GM12878 (cell line): Measurements from ENCODE around the gene ROCK2. TPM values are rescaled to one million over a fixed set of nuclear protein-coding genes. Genes with fewer than 3 reads are reported as not detected.

ENCODE experiments used
- ATAC-seq: fragments of 200-7000 bp; cut with Tn5 transposase; 3 replicates; pipeline ENCODE4 v1.9.1; 2020; ENCODE audit warnings: mild to moderate bottlenecking, moderate library complexity
- BruUV-seq: library from RNA; stranded (reverse); fragments of 400-500 nt; replicated peaks from 2 replicates; lab custom pipeline; 2021; lab: Mats Ljungman, UMichigan
- CTCF ChIA-PET: fragments of 300-600 bp; sonication (Branson Sonifier 250); formaldehyde crosslinking; extraction: SDS; loops from one replicate; lab custom pipeline; 2021; ENCODE audit warnings: inconsistent platforms; lab: Yijun Ruan, JAX
- POLR2A ChIA-PET: fragments of 350-600 bp; formaldehyde crosslinking; extraction: SDS; loops from one replicate; lab custom pipeline; 2021; ENCODE audit warnings: inconsistent platforms; lab: Charles Lee
- RAD21 ChIA-PET: fragments of 300-600 bp; sonication (Branson Sonifier 250); formaldehyde crosslinking; loops from one replicate; lab custom pipeline; 2023; ENCODE audit warnings: antibody characterized with exemption; ENCODE audit not compliant: unreplicated experiment; lab: Charles Lee
- SMC1A ChIA-PET: fragments of 300-600 bp; sonication (Branson Sonifier 250); formaldehyde crosslinking; loops from one replicate; lab custom pipeline; 2023; ENCODE audit not compliant: unreplicated experiment, uncharacterized antibody; lab: Charles Lee
- DNase-seq: peaks from one replicate; pipeline ENCODE4 v3.0.0-alpha.2; 2011; ENCODE audit warnings: low read depth, low spot score
- FAIRE-seq: peaks from 3 replicates; lab custom pipeline; 2011; peaks lifted over from hg19 to GRCh38; lab: Jason Lieb, UNC
- H2AFZ ChIP-seq: 2 replicates; pipeline ENCODE4 v1.6.0; 2011; ENCODE audit warnings: low read depth, low read length, control low read depth; ENCODE audit not compliant: control insufficient read depth
- H3K27ac ChIP-seq: 2 replicates; pipeline ENCODE4 v1.5.1; 2011; ENCODE audit warnings: control low read depth; ENCODE audit not compliant: control insufficient read depth, insufficient read depth
- H3K27me3 ChIP-seq, 2 experiments: replicated peaks in 1 of 2; 2 replicates each; pipeline versions ENCODE4 v1.6.0 to v1.6.1; 2011; ENCODE audit warnings: low read length in 1 of 2; ENCODE audit not compliant: control insufficient read depth in 2 of 2, insufficient read depth in 2 of 2
- H3K36me3 ChIP-seq, 2 experiments: 2 replicates each; pipeline ENCODE4 v1.5.1; 2011; ENCODE audit warnings: low read length in 1 of 2; ENCODE audit not compliant: control insufficient read depth in 2 of 2, insufficient read depth in 2 of 2
- H3K4me1 ChIP-seq: 2 replicates; pipeline ENCODE4 v1.6.1; 2011; ENCODE audit warnings: mild to moderate bottlenecking, low read length, moderate library complexity, mixed read lengths; ENCODE audit not compliant: control insufficient read depth, insufficient read depth
- H3K4me2 ChIP-seq: 2 replicates; pipeline ENCODE4 v1.6.0; 2011; ENCODE audit warnings: control low read depth; ENCODE audit not compliant: control insufficient read depth, insufficient read depth
- H3K4me3 ChIP-seq: fragments of 200-600 bp; sonication (generic); 2 replicates; pipeline ENCODE4 v1.5.1; 2016
- H3K79me2 ChIP-seq: 2 replicates; pipeline ENCODE4 v1.6.0; 2011; ENCODE audit warnings: low read length; ENCODE audit not compliant: control insufficient read depth, insufficient read depth
- H3K9ac ChIP-seq: 2 replicates; pipeline ENCODE4 v1.8.0; 2011; ENCODE audit warnings: low read length, control low read depth, mixed read lengths; ENCODE audit not compliant: control insufficient read depth, insufficient read depth
- H3K9me3 ChIP-seq: replicated peaks from 3 replicates; pipeline ENCODE4 v1.5.1; 2011; ENCODE audit warnings: mild to moderate bottlenecking, low read length; ENCODE audit not compliant: control insufficient read depth, insufficient read depth
- H4K20me1 ChIP-seq: 2 replicates; pipeline ENCODE4 v1.6.0; 2011; ENCODE audit not compliant: control insufficient read depth, insufficient read depth
- CHD1 ChIP-seq: IDR thresholded peaks from 2 replicates; pipeline ENCODE4 v1.6.1; 2012; ENCODE audit warnings: low read depth, low read length, improper control_type of control experiment
- CHD4 ChIP-seq: fragments of 200-600 bp; sonication (generic); IDR thresholded peaks from 2 replicates; pipeline ENCODE4 v1.6.1; 2016; ENCODE audit warnings: mild to moderate bottlenecking
- CREM ChIP-seq: IDR thresholded peaks from 2 replicates; pipeline ENCODE4 v1.6.1; 2014; ENCODE audit warnings: antibody characterized with exemption, low read depth
- EZH2 ChIP-seq: IDR thresholded peaks from 2 replicates; pipeline ENCODE4 v1.6.1; 2012; ENCODE audit warnings: low read depth, mild to moderate bottlenecking, control low read depth, inconsistent platforms, low read length, borderline replicate concordance; ENCODE audit not compliant: control insufficient read depth
- IKZF1 ChIP-seq: fragments of 450-650 bp; conservative IDR thresholded peaks from 2 replicates; pipeline ENCODE4 v1.6.1; 2017; ENCODE audit warnings: antibody characterized with exemption, mild to moderate bottlenecking
- IRF4 ChIP-seq: IDR thresholded peaks from 2 replicates; pipeline ENCODE4 v1.6.1; 2011; ENCODE audit warnings: low read depth, low read length
- MTA2 ChIP-seq: fragments of 450-650 bp; IDR thresholded peaks from 2 replicates; pipeline ENCODE4 v1.6.1; 2016; ENCODE audit warnings: low read depth, mild to moderate bottlenecking, moderate library complexity
- RELA ChIP-seq: fragments of 450-650 bp; IDR thresholded peaks from 2 replicates; pipeline ENCODE4 v1.8.0; 2014; ENCODE audit warnings: borderline replicate concordance; ENCODE audit not compliant: partially characterized antibody
- RUNX3 ChIP-seq: IDR thresholded peaks from 2 replicates; pipeline ENCODE4 v1.6.1; 2012; ENCODE audit warnings: low read length, inconsistent platforms
- SIN3A ChIP-seq: IDR thresholded peaks from 2 replicates; pipeline ENCODE4 v1.6.1; 2012; ENCODE audit warnings: low read depth, low read length, improper control_type of control experiment
- SMAD1 ChIP-seq: fragments of 450-650 bp; IDR thresholded peaks from 2 replicates; pipeline ENCODE4 v1.6.1; 2018; ENCODE audit warnings: mild to moderate bottlenecking, low read depth; ENCODE audit not compliant: partially characterized antibody
- SMARCA5 ChIP-seq: fragments of 450-650 bp; IDR thresholded peaks from 2 replicates; pipeline ENCODE4 v1.6.1; 2017; ENCODE audit warnings: mild to moderate bottlenecking
- SMC3 ChIP-seq: IDR thresholded peaks from 2 replicates; pipeline ENCODE4 v1.6.1; 2011; ENCODE audit warnings: low read length, improper control_type of control experiment, borderline replicate concordance
- SRF ChIP-seq, 2 experiments: IDR thresholded peaks; 2 replicates each; pipeline ENCODE4 v1.6.1; 2011; ENCODE audit warnings: low read depth in 2 of 2, low read length in 2 of 2, mild to moderate bottlenecking in 1 of 2, moderate library complexity in 1 of 2
- TAF1 ChIP-seq: IDR thresholded peaks from 2 replicates; pipeline ENCODE4 v1.6.1; 2011; ENCODE audit warnings: mild to moderate bottlenecking, low read depth, low read length, borderline replicate concordance
- WRNIP1 ChIP-seq: IDR thresholded peaks from 2 replicates; pipeline ENCODE4 v1.6.1; 2011; ENCODE audit warnings: low read depth, low read length, improper control_type of control experiment, borderline replicate concordance
- ZNF622 ChIP-seq: fragments of 450-650 bp; IDR thresholded peaks from 2 replicates; pipeline ENCODE4 v1.6.1; 2017; ENCODE audit warnings: mild to moderate bottlenecking, inconsistent platforms
- ZSCAN29 ChIP-seq: fragments of 450-650 bp; IDR thresholded peaks from 2 replicates; pipeline ENCODE4 v1.6.1; 2017; ENCODE audit warnings: mild to moderate bottlenecking, moderate library complexity
- WGBS: methylation state at CpG from one replicate; pipeline ENCODE4 v1.1.6; 2016; ENCODE audit warnings: low lambda C conversion rate; ENCODE audit not compliant: insufficient replicate concordance, insufficient coverage; ENCODE audit errors: missing lambda C conversion rate; 5-methylcytosine and 5-hydroxymethylcytosine counted together
- in situ Hi-C: fragments of 300-500 bp; cut with MboI; formaldehyde crosslinking; loops from 9 replicates; pipeline ENCODE4 v1.14.3; 2018; ENCODE audit warnings: mixed read lengths
- intact Hi-C: fragments of 100-400 bp; cut with micrococcal nuclease; formaldehyde crosslinking; loops from one replicate; pipeline ENCODE4 v1.14.2; 2022; ENCODE audit not compliant: unreplicated experiment
- polyA plus RNA-seq, 11 experiments: library from polyadenylated mRNA; depleted of rRNA in 4 of 11; unstranded in 6 of 11; stranded (reverse) in 5 of 11; fragments of >200 nt; fragmentation: Nextera tagmentation in 4 of 11; fragmentation: Illumina TruSeq in 1 of 11; extraction: Ambion mirVana in 4 of 11; extraction: Trizol in 1 of 11; gene quantifications; 1 replicate in 1 of 11; 2 replicates in 10 of 11; pipeline versions ENCODE4 v1.2.1 to v1.2.3, GENCODE V29; 2011 to 2016; ENCODE audit warnings: inconsistent platforms in 2 of 11, missing spikeins in 2 of 11, low read depth in 1 of 11
- total RNA-seq, 4 experiments: library from RNA; depleted of rRNA in 3 of 4; stranded (reverse); fragments of >200 nt in 3 of 4; fragmentation: Illumina TruSeq in 1 of 4; extraction: Trizol in 1 of 4; gene quantifications; 2 replicates each; pipeline versions ENCODE4 v1.2.1 to v1.2.3, GENCODE V29; 2013 to 2021

The ROCK2 gene
- total and polyA plus RNA-seq, 10 of the 15 experiments (the other 5 are each of a cell fraction or from before 2014, with no cell fraction given): 4.6 to 22.1 (median 8.3) TPM

DNA sequence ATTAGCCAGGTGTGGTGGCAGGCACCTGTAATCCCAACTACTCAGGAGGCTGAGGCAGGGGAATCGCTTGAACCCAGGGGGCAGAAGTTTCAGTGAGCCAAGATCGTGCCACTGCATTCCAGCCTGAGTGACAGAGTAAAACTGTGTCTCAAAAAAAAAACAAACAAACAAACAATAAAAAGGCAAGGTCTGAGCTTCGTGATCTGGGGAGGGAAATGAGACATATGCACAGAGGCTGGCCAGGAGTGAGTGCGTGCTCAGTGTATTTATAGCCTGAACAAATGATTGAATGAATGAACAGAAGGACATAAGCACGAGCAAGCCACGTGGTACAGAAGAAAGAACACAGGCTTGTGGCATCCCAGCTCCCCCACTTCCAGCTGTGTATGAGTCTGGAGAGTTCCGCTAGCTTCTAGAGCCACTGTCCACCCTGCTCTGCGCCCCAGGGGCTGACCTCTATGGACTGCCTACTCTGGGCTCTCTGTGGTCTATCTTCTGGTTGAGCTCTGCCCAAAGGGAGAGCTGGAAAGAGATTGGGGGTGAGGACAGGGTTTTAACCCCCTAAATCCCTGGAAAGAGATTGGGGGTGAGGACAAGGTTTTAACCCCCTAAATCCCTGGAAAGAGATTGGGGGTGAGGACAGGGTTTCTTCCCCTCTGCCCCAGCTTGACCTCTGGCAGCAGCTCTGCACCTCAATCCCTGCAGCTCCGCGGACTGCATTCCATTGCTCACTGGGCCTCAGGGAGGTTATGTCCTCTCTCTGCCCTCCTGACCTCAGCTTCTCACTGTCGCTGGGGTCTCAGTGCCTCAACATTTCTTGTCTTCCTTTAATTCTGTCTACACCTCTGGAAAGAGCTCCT, 11.0 kb upstream of the ROCK2 start:
- Histone ChIP-seq H3K27ac (no peak overlapping the region), H3K27me3 (no peaks in the 10 kb centered on the region; a peak in 1 of 4 replicates), H3K4me1 (no peaks in the 10 kb centered on the region)
- no peak for ATAC-seq
- FAIRE-seq: no peak
- TF ChIP-seq SIN3A (no peak), SMAD1 (no peak), RUNX3 (no peak), CHD4 (no peak), SMC3 (no peak)
- TF ChIP-seq, all 136 proteins: peak for 0
- Histone ChIP-seq H3K79me2 (no peaks in the 10 kb centered on the region), H3K9ac (no peak overlapping the region), H2AFZ (no peak overlapping the region), H3K36me3 (no peaks in the 10 kb centered on the region), H4K20me1 (no peaks in the 10 kb centered on the region), H3K9me3 (no peaks in the 10 kb centered on the region), H3K4me3 (no peak overlapping the region), H3K4me2 (no peak overlapping the region)
- ChIA-PET CTCF (interaction anchor here (0.6 kb wide), 1 partner anchor 1135 kb away, joined by 4 read pairs; no protein-coding TSS in a partner anchor), RAD21 (no interaction called here), POLR2A (no interaction called here), SMC1A (no interaction called here)
- DNase-seq: no peak
- 62% methylated on average over 10 of the region's 11 CpGs for WGBS
- BruUV-seq: no TSS peak
- intact Hi-C loops (no loop called here), in situ Hi-C loops (no loop called here)

DNA sequence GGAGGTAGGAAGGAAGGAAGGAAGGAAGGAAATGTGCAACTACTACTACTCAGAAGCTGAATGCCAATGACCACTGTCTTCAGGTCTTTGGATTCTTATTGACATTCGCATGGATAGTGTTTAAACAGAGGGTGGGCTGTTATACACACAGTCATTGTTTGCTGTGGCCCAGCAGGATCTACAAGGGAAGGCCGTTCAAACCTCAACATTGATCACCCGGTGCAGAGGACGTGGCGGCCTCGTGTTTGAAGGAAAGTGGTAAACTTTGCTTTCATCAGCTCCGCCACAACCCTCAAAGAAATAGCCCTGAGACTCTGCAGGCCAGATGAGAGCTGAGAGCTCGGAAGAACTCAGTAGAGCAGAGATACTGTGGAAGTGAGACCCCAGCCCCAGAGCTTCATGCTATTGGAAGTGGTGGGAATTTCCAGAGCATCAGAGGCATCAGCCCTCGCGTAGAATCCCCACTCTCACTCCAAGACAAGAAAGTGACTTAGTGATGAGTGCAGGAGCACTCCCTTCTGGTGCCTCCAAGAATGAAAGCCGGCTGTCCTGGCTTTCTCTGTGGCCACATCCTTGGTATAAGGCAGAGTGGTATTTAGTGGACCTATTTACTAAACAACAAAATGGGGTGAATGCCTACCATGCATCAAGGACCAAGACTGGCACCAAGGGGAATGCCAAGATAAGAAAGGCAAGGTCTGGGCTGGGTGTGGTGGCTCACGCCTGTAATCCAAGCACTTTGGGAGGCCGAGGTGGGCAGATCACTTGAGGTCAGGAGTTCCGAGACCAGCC, 10.1 kb upstream of the ROCK2 start:
- no peak for TF ChIP-seq MTA2
- no peak for TF ChIP-seq IRF4
- no peak for TF ChIP-seq ZSCAN29
- TF ChIP-seq SMARCA5: no peak
- TF ChIP-seq ZNF622: no peak
- no peak for TF ChIP-seq CHD1
- no peak for TF ChIP-seq WRNIP1
- TF ChIP-seq RELA: no peak
- no peak for TF ChIP-seq SRF (IDR thresholded peaks at IDR 0.05; ENCODE audit: low read depth in 2 of 2, low read length in 2 of 2)
- TF ChIP-seq TAF1: no peak
- TF ChIP-seq EZH2: no peak
- TF ChIP-seq CREM: no peak
- TF ChIP-seq IKZF1: no peak
- in situ Hi-C loops: no loop called here

More for the DNA sequence above, 10.1 kb upstream of the ROCK2 start:
- Histone ChIP-seq H3K79me2 (no peaks in the 10 kb centered on the region), H3K36me3 (no peaks in the 10 kb centered on the region), H3K27me3 (no peaks in the 10 kb centered on the region; a peak in 1 of 4 replicates), H2AFZ (no peak overlapping the region), H3K9me3 (no peaks in the 10 kb centered on the region), H4K20me1 (no peaks in the 10 kb centered on the region), H3K4me3 (no peak overlapping the region), H3K4me2 (no peak overlapping the region), H3K4me1 (no peaks in the 10 kb centered on the region), H3K9ac (no peak overlapping the region), H3K27ac (no peak overlapping the region)
- no TSS peak for BruUV-seq
- SMC1A ChIA-PET: no interaction called here
- RAD21 ChIA-PET: no interaction called here
- intact Hi-C loops: no loop called here
- DNase-seq: no peak
- CTCF ChIA-PET: interaction anchor here (0.6 kb wide), 2 partner anchors 425 to 1136 kb away, joined by 3 to 4 read pairs; no protein-coding TSS in a partner anchor
- no peak for FAIRE-seq
- POLR2A ChIA-PET: no interaction called here
- no peak for ATAC-seq
- WGBS: 61% methylated on average over 14 of the region's 14 CpGs
